HAP-1 (cell line): Measurements from ENCODE around the gene TTC34.

Experiments used
- DNase-seq, 2 experiments: peaks; one replicate each; pipeline ENCODE4 v3.0.0-alpha.2; 2016 to 2020; ENCODE audit warnings: low spot score in 2 of 2
- H3K27me3 ChIP-seq: fragments of 250-450 bp; sonication (Bioruptor Pico); 2 replicates; pipeline ENCODE4 v1.5.1; 2020; ENCODE audit warnings: low read depth, mild to moderate bottlenecking, moderate library complexity
- H3K36me3 ChIP-seq: fragments of 250-450 bp; sonication (Bioruptor Pico); replicated peaks from 2 replicates; pipeline ENCODE4 v1.5.1; 2020; ENCODE audit warnings: mild to moderate bottlenecking
- H3K4me1 ChIP-seq: fragments of 250-450 bp; sonication (Bioruptor Pico); 2 replicates; pipeline ENCODE4 v1.5.1; 2020; ENCODE audit warnings: mild to moderate bottlenecking
- H3K4me3 ChIP-seq: fragments of 250-450 bp; sonication (Bioruptor Pico); 2 replicates; pipeline ENCODE4 v1.5.1; 2020; ENCODE audit warnings: mild to moderate bottlenecking, moderate library complexity
- H3K9me3 ChIP-seq: fragments of 250-450 bp; sonication (Bioruptor Pico); 2 replicates; pipeline ENCODE4 v1.5.1; 2020; ENCODE audit warnings: mild to moderate bottlenecking, moderate library complexity
- in situ Hi-C: fragments of 300-500 bp; cut with MboI; formaldehyde crosslinking; loops from 3 replicates; pipeline ENCODE4 v1.14.3; 2020; ENCODE audit warnings: low sequenced_read_pairs, inconsistent platforms, mixed read lengths

Gene TTC34, protein sequence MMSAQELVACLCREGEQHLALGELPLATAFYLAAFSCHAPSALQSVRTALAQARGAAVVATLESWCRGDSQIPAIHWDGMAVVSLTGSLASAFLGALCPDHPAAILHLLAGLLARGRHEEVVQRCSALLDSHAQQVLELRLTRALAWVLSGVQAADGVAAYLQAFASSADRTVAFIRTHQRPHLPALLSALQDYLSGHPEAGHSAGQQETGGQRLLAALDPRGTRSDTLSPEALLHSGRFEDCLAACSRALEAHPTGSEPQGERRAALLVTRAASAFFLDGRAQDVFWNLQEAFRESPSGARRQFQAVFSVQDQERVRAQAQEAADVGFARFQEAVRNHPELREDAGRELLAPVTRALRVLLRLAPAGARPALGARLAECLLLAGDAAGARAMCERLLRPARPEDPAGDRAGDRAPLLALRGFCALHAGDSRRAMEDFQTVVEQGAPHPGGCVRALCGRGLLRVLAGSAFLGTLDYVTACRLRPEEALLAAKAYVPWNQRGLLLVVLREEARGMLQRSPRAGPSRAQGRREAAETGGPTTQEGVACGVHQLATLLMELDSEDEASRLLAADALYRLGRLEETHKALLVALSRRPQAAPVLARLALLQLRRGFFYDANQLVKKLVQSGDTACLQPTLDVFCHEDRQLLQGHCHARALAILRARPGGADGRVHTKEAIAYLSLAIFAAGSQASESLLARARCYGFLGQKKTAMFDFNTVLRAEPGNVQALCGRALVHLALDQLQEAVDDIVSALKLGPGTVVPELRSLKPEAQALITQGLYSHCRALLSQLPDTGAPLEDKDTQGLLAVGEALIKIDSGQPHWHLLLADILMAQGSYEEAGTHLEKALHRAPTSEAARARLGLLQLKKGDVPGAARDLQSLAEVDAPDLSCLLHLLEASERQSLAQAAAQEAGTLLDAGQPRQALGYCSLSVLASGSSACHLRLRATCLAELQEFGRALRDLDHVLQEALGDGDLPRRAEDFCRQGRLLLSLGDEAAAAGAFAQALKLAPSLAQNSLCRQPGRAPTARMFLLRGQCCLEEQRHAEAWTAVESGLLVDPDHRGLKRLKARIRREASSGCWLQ

GRCh38 chr1:2801535-2802291, at the start of gene TTC34:
Gene TTC34 (minus strand): TSS chr1:2801693. CDS start chr1:2800827, 866 bp downstream.
- Histone ChIP-seq H3K4me1 (no peaks in the 10 kb centered on the region), H3K4me3 (no peak within 1 kb of the TSS), H3K36me3 (no peaks in the 10 kb centered on the region), H3K9me3 (no peaks in the 10 kb centered on the region), H3K27me3 (peaks cover 38% of the 10 kb centered on the region)
- in situ Hi-C loops = no loop called here
- peak; percentile 3 to 77 for DNase-seq

DNA sequence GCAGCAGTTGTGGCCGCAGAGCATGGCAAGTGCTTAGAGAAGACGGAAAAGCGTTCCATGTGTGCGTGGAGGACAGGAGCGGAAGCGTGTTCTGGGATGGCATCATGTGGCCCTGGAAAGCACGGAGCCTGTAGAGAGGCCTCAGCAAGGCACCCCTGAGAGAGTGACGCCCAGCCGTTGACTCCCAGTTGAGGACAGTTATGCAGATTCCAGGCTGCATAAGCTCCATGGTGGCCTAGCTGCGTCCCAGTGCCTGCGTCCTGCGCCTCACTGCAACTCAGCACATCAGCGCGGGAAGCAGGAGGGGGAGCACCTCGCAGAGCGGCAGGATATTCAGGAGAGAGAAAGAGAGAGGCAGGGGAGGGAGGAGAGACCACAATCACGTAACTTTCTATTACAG, 49.0 kb upstream of the TTC34 start:
- in situ Hi-C loops = no loop called here

DNA sequence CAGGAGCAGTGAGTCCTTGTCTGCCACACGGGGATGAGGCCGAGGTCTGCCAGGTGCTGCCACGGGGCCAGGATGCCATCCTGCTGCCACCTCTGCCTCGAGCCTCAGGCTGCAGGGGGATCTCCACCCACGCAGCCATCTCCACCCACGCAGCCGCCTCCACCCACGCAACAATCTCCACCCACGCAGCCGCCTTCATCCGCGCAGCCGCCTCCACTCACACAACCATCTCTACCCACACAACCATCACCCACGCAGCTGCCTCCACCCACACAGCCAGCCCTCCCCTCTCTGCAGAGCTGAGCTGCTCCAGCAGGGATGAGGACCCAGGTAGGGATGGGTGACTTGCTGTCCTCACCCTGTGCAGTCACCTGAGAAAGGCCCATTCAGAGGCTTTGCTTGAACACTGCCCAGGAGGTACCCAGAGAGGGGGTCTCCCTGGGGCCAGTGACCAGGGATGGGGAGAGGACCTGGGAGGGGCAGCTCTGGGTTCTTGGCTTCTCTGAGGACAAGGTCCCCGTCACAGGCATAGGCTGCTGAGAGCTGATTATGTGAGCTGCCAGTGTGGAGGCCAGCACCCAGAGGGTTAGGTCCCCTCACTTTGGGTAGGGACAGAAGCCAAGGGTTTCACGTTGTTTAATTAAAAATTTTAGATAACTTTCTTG, 46.6 kb upstream of the TTC34 start:
- Histone ChIP-seq H3K9me3 (no peaks in the 10 kb centered on the region), H3K4me1 (no peaks in the 10 kb centered on the region), H3K36me3 (no peaks in the 10 kb centered on the region), H3K27me3 (peaks cover 2% of the 10 kb centered on the region; the same call in 1 of the 2 replicates), H3K4me3 (no peak overlapping the region)
- in situ Hi-C loops = no loop called here
- DNase-seq = no peak

More for the DNA sequence above, 49.0 kb upstream of the TTC34 start:
- Histone ChIP-seq H3K9me3 (no peaks in the 10 kb centered on the region), H3K4me3 (no peak overlapping the region), H3K36me3 (no peaks in the 10 kb centered on the region), H3K4me1 (no peaks in the 10 kb centered on the region), H3K27me3 (peaks cover 9% of the 10 kb centered on the region)
- DNase-seq = no peak

DNA sequence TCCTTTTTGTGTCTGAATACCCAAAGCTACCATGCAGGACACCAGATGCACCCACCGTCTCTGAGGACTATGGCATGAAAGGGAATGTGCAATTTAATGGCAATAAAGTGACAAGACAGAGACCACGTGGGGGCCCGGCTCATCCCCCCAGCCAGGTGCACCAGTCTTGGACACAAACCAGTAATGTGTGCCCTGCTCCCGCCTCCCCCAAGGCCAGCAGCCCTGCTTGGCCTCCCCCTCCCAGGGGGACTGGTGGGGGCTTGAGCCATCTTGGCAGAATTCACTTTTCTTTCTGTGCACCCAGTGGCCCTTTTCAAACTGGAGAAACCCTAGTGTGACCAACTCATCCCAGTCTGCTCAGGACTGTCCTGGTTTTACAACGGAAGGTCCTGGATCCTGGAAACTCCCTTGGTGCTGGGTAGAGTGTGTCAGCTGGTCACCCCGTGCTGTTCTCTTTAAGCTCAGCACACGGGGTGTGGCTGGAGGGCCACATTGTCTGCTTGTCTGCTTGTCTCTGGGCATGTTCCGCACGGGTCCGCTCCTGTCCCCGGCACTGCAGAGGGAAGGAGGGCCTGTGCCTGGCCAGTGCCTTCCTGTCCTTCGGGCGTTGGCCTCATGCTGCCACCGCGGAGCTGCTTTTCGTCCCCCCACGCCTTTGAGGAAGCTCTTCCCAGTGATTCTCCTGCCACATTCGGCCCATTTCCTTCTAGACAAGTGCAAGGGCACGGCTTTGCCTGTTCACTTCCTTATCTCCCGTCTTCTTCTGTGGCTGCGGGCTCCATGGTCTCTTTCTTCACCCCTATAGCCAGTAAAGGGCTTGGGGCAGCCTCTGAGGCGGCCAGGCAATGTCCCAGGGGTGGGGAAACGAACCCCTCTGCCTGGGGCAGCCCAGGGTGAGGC, 45.8 kb upstream of the TTC34 start:
- DNase-seq = no peak
- in situ Hi-C loops = no loop called here
- Histone ChIP-seq H3K4me1 (no peaks in the 10 kb centered on the region), H3K4me3 (no peak overlapping the region), H3K9me3 (no peaks in the 10 kb centered on the region), H3K27me3 (no peaks in the 10 kb centered on the region; the same call in 1 of the 2 replicates), H3K36me3 (no peaks in the 10 kb centered on the region)

- no peaks in the 10 kb centered on the region; the same call in 1 of the 2 replicates for H3K27me3 ChIP-seq
- no peak for DNase-seq
- no peaks in the 10 kb centered on the region for H3K36me3 ChIP-seq
- H3K4me1 ChIP-seq = no peaks in the 10 kb centered on the region
- H3K9me3 ChIP-seq = no peaks in the 10 kb centered on the region
- no peak overlapping the region for H3K4me3 ChIP-seq
- in situ Hi-C loops = no loop called here
These were observed 44.4 kb upstream of the TTC34 start for GRCh38 chr1:2845869-2846268.

- DNase-seq = no peak
- no peaks in the 10 kb centered on the region for H3K4me1 ChIP-seq
- peaks cover 15% of the 10 kb centered on the region for H3K27me3 ChIP-seq
- in situ Hi-C loops = no loop called here
- H3K36me3 ChIP-seq = no peaks in the 10 kb centered on the region
- H3K4me3 ChIP-seq = no peak overlapping the region
- H3K9me3 ChIP-seq = no peaks in the 10 kb centered on the region
These were observed 38.7 kb upstream of the TTC34 start for GRCh38 chr1:2840036-2840809.

DNA sequence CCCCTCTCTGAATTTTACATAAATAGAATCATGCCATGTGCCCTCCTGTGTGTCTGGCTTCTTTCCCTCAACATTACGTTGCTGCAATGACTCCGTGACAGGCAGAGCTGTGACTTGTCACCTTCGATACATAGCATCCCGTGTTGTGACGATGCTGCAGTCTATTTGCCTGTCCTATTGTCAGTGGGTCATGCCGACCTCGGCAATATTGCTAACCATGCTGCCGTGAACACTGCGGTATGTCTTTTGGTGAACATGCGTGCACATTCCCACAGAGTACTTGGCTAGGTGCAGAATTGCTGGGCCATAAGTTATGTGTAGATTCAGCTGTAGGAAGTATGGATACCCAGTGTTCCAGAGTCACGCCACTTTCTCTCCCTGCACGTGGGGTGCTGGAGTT, 36.3 kb upstream of the TTC34 start:
- DNase-seq = no peak
- peaks cover 22% of the 10 kb centered on the region for H3K27me3 ChIP-seq
- no peaks in the 10 kb centered on the region for H3K9me3 ChIP-seq
- no peaks in the 10 kb centered on the region for H3K36me3 ChIP-seq
- H3K4me1 ChIP-seq = no peaks in the 10 kb centered on the region
- H3K4me3 ChIP-seq = no peak overlapping the region
- in situ Hi-C loops = no loop called here

DNA sequence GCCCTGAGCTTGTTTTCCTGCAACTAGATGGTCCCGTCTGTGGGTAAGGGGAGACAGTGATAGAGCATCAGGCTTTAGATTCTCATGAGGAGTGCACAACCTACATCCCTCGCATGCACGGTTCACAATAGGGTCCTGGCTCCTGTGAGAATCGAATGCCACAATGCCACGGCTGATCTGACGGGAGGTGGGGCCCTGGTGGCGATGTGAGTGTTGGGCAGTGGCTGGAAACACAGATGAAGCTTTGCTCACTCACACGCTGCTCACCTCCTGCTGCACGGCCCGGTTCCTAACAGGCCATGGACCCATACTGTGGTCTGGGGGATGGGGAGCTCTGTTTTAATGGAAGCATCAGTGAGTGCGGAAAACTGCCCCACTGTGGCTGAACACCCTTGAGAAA, 35.8 kb upstream of the TTC34 start:
- Histone ChIP-seq H3K27me3 (peaks cover 22% of the 10 kb centered on the region), H3K4me3 (no peak overlapping the region), H3K9me3 (no peaks in the 10 kb centered on the region), H3K36me3 (no peaks in the 10 kb centered on the region), H3K4me1 (no peaks in the 10 kb centered on the region)
- in situ Hi-C loops = no loop called here
- DNase-seq = no peak

GRCh38 chr1:2836333-2836970, 35.0 kb upstream of the TTC34 start:
- no peaks in the 10 kb centered on the region for H3K4me1 ChIP-seq
- no peak for DNase-seq
- no peaks in the 10 kb centered on the region for H3K36me3 ChIP-seq
- no peaks in the 10 kb centered on the region for H3K9me3 ChIP-seq
- H3K4me3 ChIP-seq = no peak overlapping the region
- H3K27me3 ChIP-seq = peaks cover 22% of the 10 kb centered on the region
- in situ Hi-C loops = no loop called here

GRCh38 chr1:2835650-2836159, 34.2 kb upstream of the TTC34 start:
- Histone ChIP-seq H3K4me1 (no peaks in the 10 kb centered on the region), H3K4me3 (no peak overlapping the region), H3K36me3 (no peaks in the 10 kb centered on the region), H3K27me3 (peaks cover 22% of the 10 kb centered on the region), H3K9me3 (no peaks in the 10 kb centered on the region)
- no peak for DNase-seq
- in situ Hi-C loops = no loop called here
